ENCODE measurements around the gene CTRB2.
"Not testable (repeated sequence)": the region's sequence is repeated elsewhere in the genome, so short reads cannot be mapped to it uniquely, and the experiment has no call there.

CTRB2 gene

DNA sequence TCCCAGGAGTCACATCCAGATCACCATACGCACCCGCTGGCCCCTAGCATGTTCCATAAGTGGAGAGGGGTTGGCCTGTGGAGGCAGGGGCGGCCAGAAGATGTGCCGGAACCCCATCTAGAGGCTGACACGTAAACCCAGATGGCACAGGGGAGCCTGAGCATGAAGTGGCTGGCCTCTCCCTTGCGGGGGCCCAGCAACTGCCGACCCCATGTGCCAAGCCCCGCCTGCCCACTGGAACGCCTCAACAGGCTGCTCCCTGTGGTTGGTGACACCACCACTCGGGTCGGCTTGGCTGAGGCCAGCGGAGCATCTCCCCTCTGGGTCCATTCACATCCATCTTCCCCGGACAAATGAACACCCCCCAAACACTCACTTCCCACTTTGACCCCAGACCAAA lies 35.0 kb upstream of the CTRB2 start:
- DNase-seq: no peak

DNA sequence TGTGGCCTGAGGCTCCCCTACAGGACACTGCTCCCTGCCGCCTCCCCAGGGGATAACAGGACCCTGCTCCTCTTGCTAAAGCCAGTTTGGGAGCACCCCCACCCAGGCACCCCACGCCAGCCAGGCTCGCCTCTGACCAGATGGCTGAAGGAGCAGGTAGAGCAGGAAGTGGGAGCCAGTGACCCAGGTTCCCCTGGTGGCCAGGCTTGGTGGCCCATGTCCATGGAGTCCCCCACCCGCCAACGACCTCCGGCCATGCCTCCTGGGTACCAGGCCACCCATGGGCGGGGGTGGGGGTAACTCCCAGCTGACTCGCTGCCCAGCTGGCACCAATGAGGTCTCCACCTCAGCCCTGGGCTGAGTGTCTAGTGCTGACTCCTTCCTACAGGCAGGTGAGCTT lies 34.5 kb upstream of the CTRB2 start:
- no peak for DNase-seq

DNA sequence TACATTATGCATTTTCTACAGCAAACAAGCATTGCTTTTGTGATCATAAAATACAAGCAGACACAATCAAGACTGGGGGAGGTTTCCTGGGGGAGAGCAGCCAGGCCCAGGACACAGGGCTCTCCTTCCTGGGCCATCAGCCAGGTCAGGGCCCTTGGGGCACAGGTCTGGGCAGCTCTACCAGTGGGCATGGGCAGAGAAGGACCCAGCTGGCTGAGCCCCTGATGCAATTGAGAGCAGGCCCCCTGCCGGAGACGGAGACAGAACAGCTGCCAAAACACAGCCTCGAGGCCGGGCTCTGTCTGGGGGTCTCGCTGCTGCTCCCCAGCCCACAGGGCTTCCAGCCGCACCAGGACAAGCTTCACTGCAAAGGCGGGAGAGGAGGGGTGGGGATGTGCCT lies 33.7 kb upstream of the CTRB2 start:
- DNase-seq: not testable (repeated sequence)

DNA sequence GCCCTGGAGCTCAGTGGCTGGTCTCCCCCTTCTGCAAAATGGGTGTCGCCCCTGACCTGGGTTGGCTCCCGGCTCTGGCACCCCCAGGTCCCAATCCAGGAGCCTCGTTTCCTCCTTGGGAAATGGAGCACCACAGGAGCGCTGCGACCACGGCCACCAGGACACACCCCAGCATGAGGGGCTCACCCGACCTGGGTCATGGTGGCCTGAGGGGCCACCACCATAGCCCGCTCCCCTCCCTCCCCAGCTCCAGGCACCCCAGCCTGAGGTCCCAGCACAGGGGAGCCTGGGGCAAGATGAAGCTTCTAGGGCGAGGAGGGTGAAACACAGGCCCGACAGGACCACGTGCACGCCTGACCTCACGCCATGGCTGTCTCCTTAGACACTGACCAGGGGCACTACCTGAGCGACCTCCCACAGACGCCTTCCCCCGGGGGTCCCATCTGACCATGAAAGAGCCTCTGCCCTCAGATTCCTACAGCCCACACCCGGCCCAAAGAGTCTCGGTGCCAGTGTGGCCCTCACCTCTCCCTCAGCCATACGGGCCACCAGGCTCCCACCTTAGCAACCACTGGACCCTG lies 32.7 kb upstream of the CTRB2 start:
- DNase-seq: no peak

DNA sequence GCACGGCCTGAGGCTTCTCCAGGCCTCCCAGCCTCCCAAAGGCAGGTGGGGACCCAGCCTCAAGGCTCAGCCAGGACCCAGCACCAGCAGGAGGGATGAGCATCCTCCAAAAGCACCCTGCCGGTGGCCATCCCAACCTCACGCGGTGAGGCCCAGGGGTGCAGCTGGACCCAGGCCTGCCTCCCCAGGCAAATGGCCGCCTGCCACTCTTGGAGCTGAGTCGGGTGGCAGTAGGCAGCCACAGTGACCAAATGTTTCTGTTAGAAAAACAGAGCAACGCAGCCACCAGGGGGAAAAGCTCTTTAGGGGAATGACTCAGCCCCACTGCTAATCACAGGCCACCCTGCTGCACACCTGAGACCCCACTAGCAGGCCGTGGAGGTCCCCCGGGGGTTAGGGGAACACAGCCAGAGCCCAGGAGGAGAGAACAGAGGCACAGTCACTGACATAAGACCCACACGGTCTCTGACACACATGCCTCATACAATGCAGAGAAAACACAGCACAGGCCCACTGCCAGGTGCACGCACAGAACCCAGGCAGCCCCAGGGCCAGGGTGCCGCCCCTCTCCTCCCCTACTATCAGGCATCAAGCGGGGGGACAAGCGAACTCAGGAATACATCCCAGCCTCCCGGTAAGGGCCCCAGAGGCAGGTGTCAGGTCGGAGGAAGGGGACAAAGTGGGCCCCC lies 32.0 kb upstream of the CTRB2 start:
- no peak for DNase-seq

DNA sequence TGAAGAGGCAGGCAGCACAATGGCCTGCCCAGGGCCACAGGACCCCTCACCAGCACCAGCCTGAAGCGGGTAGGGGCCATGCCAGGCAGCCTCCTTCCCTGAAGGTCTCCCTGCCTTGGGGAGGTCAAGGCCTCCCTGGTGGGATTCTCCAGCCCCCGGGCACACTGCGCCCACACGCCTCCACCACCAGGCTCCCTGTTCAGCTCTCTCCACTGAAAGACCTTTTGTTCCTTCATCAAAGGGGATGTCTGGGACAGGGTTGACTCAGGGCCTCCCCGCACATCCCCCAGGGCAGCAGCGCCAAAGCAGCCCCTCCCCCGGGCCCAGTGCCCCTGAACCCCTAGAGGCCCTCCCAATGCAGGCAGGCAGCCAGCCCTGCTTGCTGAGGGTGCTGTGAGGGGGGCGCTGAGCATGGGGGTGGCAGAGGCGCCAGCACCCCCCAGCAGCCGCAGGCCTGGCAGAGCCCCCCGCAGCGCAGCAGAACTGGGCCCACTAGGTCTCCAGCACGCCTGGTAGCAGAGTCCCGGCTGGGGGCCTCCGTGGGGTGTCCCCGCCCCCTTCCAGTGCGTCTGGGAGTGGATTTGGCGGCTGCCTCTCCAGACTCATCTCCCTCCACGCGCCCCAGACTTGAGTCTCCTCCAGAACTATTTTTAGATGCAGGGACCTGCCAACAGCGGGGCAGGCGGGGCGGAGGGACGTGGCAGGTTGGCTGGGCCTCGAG lies 31.3 kb upstream of the CTRB2 start:
- no peak for DNase-seq

DNA sequence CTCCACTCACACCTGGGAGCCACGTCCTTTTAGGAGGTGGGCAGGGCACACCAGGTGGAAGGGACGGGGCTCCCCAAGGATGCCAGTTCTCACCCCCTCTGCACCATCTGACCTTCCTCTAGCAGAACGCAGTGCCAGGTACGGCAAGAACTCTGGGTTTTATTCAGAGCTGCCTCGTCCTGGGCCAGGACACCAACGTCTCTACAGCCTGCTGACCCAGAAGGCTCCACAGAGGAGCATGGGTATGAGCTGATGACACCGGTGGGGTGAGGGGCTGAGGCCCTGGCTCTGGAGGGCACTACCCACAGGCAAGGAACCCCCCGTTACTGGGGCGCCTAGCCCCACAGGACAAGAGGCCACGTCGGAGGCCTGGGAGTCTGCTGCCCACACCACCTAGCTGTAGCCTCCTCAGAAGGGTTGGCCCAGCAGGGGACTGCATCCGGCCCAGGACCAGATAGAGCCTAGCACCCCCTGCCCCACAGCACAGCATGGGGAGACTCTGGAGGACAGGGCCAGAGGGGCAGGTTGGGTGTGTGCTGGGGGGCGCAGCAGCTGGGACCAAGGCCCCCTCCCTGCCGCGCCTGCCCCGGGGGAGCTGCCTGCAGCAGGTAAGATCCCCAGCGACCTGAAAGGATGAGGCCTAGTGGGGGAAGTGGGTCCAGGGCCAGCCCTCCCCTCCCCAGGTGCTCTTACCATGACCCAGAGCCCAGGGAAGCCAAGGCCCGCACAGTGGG lies 30.6 kb upstream of the CTRB2 start:
- no peak for DNase-seq

DNA sequence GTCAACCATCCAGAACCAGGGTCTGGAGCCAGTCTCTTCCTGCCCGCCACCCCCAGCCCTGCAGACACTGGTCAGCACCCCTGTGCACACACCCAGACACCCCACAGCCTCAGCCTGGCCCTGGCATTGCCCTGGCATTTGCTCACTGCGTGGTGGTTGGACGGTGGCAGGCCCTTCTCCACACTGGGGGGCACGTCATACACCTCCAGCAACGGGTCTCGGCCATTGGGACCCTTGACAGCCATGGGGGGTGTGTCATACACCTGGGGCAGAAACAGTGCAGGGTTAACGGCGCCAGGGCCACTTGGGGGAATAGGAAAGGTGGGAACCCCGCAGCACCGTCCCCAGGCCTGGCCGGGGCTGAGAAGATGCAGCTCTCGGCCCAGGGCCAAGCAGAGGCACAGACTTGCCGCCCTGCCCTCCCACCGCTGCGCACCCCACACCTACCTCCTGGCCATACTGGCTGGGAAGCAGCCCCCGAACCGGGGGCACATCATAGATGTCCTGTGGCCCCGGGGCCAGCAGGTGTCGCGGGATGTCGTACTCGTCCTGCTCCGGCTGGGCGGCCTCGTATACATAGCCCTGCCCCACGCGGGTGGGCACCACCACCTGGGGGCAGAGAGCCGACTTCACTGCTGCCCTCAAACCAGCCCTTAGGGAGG lies 29.9 kb upstream of the CTRB2 start:
- no peak for DNase-seq

DNA sequence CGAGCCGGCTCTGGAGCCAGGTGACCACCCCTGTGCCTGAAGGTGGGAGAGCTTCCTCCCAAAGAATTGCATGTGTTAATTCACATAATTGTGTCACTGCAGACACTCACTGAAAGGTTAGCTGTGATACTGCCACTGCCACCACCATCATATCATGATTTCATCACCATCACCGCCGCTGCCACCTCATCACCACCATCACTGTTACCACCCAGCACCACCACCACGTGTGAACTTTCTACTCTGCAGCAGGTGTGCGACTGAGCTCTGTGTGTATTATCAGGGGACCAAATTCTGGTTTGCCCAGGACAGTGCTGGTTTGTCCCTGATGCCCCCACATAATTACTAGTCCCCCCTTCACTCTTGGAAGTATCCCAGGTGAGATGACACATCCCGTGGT lies 29.3 kb upstream of the CTRB2 start:
- no peak for DNase-seq

DNA sequence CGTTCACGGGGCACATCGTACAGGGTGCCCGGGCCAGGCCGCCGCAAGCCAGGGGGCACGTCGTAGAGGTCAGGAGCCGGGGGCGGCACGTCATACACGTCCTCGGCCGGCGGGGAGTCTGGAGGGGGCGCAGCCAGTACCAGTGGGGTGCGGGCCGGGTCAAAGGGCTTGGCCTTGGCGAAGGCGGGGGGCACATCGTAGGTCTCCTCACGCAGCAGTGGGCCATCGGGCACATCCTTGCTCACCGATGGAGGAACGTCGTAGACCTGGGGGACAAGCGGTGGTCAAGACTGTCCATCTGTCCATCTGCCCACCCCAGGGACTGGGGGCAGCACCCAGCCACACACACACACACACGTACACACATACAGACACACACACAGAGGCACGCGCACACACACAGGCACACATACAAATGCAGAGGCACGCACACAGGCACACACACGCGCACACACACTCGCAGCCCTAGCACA lies 28.8 kb upstream of the CTRB2 start:
- DNase-seq: no peak

DNA sequence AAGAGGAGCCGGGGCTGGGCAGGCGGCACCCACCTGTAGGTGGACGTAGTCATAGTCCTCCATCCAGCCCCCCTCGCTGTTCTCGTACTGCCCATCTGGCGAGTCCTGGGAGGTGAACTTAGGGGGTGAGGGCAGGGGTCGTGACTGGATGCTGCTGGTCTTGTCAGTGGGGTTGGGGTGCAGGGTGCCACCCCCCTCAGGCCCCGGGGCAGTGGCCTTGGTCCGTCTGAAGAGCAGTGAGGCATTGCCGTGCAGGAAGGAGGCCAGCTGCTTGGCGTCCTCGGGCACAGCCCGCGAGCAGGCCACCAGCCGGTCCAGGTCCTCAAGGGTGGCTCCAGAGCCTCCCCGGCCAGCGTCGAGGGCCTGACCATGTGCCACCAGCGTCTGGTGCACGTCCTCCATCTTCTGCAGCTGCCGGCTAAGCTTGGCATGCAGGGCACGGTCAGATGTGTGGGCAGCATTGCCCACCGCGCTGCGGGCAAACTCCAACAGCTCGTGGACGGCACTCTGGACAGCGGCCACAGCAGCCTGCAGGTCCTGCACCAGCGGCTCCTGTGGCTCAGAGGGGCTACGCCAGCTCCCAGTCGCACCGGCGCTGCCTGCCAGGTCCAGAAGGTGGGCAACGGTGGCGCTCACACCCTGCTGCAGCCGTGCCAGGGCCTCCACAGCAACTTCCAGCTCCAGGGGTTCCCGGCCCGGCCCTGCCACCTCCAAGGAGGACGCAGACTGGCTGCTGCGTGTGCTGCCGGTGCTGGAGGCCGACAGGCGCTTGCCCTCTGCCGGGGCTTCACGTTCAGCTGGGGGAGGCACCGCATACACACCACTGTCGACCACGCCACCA lies 28.1 kb upstream of the CTRB2 start:
- DNase-seq: no peak

DNA sequence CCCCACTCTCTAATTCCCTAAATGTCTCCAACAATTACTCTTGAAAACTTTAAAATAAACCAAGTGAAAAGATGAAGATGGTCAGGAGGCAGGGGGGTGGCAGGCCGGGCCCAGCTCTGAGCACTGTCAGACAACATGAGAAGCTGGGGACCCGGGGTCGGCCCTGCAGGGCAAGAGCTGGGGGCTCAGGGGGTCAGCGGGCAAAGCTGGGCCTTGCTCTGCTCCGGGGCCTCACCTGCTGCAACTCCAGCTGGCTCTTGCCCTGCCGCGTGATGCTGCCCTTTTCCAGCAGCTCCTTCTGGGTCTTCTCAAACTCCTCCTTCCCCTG lies 26.6 kb upstream of the CTRB2 start:
- DNase-seq: no peak

DNA sequence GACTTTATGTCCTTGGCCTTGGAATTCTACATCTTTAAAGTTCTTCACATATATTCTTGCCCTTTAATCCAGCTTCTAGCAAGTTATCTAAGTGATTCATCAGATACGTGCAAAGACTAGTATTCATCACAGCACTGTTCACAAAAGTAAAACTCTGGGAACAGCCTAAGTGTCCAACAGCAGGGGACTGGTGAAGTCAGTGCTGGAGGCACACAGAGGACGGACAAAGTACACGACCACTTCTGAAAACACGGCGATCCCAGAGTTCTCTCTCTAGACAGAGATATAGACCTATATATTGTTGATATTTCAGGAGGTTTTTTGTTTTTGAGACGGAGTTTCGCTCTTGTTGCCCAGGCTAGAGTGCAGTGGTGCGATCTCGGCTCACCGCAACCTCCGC lies 24.6 kb upstream of the CTRB2 start:
- DNase-seq: no peak

DNA sequence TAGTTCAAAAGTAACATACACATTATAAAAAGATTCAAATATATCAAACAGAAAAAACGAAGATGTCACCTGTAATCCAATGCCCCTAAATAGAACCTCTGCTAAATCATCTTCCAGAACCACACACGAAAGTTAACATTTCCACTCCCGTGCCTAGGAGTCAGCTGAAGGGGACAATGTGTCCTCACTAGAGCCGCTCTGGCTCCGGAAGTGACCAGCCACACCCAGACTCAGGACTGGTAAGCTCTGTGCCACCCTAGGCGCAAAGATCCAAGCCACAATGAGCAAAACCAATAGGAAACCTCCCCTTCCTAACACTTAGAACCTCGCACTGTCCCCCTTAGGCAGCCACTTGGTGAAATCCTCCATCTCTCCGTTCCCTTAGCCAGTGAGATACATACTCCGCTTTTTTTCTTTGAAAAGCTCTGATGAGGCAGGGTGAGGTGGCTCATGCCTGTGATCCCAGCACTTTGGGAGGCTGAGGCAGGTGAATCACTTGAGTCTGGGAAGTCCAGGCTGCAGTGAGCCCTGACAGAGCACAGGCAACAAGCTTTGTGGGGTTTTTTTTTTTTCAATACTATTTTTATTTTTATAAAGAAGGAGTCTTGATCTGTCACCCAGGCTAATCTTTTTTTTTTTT lies 23.6 kb upstream of the CTRB2 start:
- DNase-seq: no peak

DNA sequence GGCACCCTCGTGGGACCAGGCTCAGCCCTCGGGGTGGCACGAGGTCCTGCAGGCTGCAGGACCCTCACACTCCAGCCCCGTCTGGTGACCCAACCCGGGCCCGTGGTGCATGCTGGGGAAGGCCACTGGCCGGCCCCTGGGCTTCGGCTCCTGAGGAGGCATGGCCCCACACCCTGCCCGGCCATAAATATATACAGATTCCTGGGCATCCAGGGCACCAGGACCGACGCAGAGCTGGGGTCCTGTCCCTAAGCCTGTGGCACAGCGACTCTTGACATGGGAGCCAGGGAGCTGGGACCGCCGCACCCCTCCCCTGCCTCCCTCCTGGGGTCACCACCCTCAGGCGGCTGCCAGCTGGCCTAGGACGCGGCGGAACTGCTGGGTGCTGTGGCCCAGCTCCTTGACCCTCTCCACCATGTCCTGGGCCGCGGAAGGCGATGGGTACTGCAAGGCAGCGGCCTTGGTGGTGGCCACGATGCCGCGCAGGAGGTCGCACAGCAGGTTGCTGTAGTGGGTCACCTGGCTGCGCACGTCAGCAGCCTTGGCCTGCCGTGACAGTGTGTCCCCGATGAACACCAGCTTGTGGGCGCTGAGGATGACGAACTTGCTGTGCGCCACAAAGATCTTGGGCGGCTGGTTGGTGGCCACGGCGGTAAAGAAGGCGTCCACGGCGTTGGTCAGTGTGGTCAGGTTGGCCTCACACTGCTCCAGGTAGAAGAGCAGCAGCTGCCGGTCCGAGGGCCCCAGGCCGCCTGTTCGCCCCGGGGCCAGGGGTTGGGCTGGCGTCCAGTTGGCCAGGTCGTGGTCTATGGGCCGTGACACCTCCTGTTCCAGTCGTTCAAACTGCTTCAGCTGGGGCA lies 22.4 kb upstream of the CTRB2 start:
- DNase-seq: no peak

DNA sequence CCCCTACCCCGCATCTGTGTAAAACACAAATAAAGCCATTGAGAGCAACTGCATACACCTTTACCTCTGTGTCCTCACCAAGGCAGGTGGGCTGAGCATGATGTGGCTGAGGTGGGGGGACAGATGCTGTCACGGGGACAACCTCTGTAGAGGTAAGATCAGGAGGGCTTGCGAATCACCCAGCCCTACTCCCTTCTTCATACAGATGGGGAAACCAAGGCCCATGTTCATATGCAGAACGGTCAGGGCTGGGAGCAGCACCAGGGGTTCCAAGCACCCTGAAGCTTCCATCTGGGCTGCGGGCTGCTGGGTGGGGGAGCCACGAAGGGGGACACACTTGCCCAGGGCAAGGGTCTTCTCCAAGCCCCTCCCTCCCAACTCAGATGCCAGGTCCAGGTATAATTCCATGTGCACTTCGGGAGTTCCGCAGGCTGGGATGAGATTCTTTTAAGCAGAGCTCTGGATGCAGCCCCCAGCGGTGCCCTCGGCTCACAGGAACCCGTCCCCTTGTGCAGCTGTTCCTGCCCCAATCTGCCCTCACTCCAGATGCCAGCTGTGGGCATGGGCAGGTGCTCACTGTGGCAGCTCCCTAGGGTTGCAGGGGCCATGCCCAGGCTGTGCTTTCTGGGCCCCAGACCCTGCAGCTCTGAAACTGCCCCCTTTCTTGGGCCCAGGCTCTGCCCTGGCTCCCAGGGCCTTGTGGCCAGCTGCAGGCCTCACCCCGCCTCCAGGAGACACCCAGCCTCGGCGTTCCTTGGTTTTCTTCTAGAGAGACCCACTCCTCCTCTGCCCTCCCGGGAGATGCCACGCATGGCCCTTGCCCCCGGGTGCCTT lies 21.4 kb upstream of the CTRB2 start:
- DNase-seq: no peak

DNA sequence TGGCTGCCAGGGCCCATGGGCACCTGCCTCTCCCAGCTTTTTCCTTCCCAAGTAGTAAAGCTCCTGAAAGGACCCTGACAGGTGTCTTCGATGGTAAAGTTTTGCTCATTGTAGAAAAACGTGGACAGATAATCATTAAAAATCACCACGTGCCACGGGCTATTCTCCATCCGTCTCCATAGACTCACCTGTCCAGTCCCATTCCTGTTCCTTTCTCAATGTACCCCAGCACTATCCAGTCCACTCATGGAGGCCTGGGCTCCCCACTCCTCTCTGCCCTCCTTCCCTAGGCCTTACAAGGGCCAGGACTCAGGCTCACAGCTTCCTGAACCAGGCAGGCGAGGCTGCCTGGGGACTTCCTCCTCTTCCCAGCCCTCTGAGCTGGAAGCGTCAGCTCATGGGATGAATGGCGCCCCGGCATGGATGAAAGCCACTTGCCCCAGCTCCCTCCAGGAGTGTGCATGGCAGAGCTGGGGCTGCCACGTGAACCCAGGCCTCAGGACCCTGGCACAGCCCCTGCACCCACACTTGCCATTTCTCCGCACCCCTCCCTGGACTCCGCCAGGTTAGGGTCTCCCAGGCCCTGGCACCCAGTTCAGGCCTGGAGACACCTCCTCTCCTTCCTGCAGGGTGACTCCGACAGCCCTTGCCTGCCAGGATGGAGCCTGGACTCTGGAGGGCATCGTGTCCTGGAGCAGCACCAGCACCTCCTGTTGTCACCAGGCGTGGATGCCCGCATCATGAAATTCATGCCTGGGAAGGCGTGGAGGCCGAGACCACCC lies 20.6 kb upstream of the CTRB2 start:
- DNase-seq: no peak

DNA sequence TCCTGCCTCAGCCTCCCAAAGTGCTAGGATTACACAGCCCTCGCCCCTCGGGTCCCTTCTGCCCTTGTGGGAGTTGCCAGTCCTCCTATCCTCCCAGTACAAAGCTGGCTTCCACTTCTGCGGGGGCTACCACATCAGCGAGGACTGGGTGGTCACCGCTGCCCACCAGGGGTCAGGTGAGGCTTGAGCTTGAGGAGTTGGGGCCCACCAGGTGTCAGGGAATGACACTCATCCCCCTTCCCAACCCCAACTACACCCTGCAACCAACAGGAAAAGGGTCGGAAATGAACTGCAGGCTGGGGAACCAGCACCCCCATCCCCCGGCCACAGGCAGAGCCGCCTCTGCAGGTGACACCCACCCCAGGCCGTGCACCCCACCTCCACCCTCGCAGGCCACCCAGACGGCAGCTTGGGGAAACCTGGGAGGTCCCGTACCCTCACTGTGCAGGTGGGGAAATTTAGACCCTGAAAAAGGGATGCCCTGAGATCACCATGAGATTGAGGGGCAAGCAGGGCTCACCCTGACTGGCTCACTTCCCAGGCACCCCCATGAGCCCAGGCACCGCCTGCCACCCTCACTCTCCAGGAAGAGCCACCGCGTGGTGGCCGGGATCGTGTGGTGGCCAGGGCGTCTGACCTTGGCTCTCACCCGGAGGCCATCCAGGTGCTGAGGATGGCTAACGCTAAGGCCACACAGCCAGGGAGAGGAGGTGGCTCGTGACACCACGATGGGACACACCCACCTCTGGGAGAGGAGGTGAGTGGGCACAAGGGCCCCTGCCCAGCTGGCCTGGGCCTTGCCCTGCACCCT lies 19.8 kb upstream of the CTRB2 start:
- DNase-seq: no peak

Measured in NCI-H2107 (cell line).